ENCODE results near the gene LRCH3. TPM values are rescaled to one million over a fixed set of nuclear protein-coding genes. Genes with fewer than 3 reads are reported as not detected.

LRCH3 gene
- total and polyA plus RNA-seq, 9 of the 15 experiments (the other 6 are each of a cell fraction or from before 2014, with no cell fraction given): 4.6 to 75.3 (median 30.3) TPM

DNA sequence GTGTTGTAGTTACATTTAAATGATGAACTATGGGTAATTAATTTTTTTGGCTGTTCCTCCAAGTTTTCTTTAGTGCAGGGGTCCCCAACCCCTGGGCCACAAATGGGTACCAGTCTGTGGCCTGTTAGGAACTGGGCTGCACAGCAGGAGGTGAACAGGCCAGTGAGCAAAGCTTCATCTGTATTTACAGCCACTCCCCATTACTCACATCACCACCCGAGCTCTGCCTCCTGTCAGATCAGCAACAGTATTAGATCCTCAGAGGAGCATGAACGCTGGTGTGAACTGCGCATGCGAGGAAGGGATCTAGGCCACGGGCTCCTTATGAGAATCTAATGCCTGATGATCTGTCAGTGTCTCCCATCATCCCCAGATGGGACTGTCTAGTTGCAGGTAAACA is 83.0 kb downstream of the LRCH3 start:
- DNase-seq (ENCODE audit: extremely low read depth in 1 of 4, low spot score in 3 of 4) (no peak), ATAC-seq (no peak), FAIRE-seq (no peak)
- H4K20me1 ChIP-seq (replicated peaks; ENCODE audit: control insufficient read depth, insufficient read depth, low read length): no peaks in the 10 kb centered on the region
- no peak overlapping the region for H3K27ac ChIP-seq (ENCODE audit: extremely low read depth, low read depth, low read length)
- ChIA-PET POLR2A (interaction anchor here (1.1 kb wide), 1 partner anchor 26 kb away, joined by 4 read pairs; no protein-coding TSS in a partner anchor), CTCF (ENCODE audit: low intra/inter-chr PET ratio) (no interaction called here)
- H2AFZ ChIP-seq (ENCODE audit: low read depth, low read length): no peak overlapping the region
- no peaks in the 10 kb centered on the region for H3K9me3 ChIP-seq (replicated peaks; ENCODE audit: control insufficient read depth, insufficient read depth, low read depth, low read length)
- no peak overlapping the region for H3K4me3 ChIP-seq
- no TSS peak for BruUV-seq (replicated peaks)
- H3K27me3 ChIP-seq (ENCODE audit: control insufficient read depth in 2 of 2, insufficient read depth in 2 of 2, low read length in 2 of 2): no peaks in the 10 kb centered on the region
- TF ChIP-seq ZNF263 (CRISPR knock-in tag; IDR thresholded peaks at IDR 0.05; ENCODE audit: borderline replicate concordance) (no peak), ZBTB8A (IDR thresholded peaks at IDR 0.05; ENCODE audit: partially characterized antibody) (no peak), PML (IDR thresholded peaks at IDR 0.05; ENCODE audit: low read length) (no peak), NEUROD1 (IDR thresholded peaks at IDR 0.05; ENCODE audit: borderline replicate concordance, low read depth, low read length, partially characterized antibody) (no peak), MYBL2 (IDR thresholded peaks at IDR 0.05; ENCODE audit: low read depth) (no peak), MYBL2 (CRISPR knock-in tag; IDR thresholded peaks at IDR 0.05; ENCODE audit: borderline replicate concordance) (no peak), SMAD2 (IDR thresholded peaks at IDR 0.05; ENCODE audit: low read depth, low read length) (no peak), ZNF583 (CRISPR knock-in tag; IDR thresholded peaks at IDR 0.05) (no peak)
- no peaks in the 10 kb centered on the region for H3K79me2 ChIP-seq (ENCODE audit: control insufficient read depth, insufficient read depth, low read length)
- no peak overlapping the region for H3K9ac ChIP-seq (ENCODE audit: insufficient read depth in 1 of 2, low read depth in 2 of 2, low read length in 2 of 2)
- in situ Hi-C loops (cut with MboI): no loop called here
- no peaks in the 10 kb centered on the region for H3K4me1 ChIP-seq (replicated peaks in 1 of 2; ENCODE audit: control insufficient read depth in 2 of 2, insufficient read depth in 2 of 2, low read length in 2 of 2)
- intact Hi-C loops (cut with micrococcal nuclease): no loop called here
- H3K4me2 ChIP-seq (ENCODE audit: insufficient read depth, low read length): no peak overlapping the region
- no peaks in the 10 kb centered on the region for H3K9me1 ChIP-seq (ENCODE audit: control insufficient read depth, insufficient read depth, low read length)
- WGBS (ENCODE audit: insufficient coverage, low coverage, missing lambda C conversion rate): 85% methylated on average over 5 of the region's 5 CpGs
- H3K36me3 ChIP-seq (ENCODE audit: control insufficient read depth, insufficient read depth, low read length): peaks cover 47% of the 10 kb centered on the region; the same call in 2 of the 3 replicates
